BJ (cell line): ENCODE results near the gene ARHGAP26. TPM values are rescaled to one million over a fixed set of nuclear protein-coding genes. Genes with fewer than 3 reads are reported as not detected.

Experiments
- CTCF ChIA-PET: fragments of 350-600 bp; formaldehyde crosslinking; extraction: SDS; loops from one replicate; lab custom pipeline; 2021; ENCODE audit warnings: antibody characterized with exemption, inconsistent platforms; lab: Yijun Ruan, JAX
- POLR2A ChIA-PET: fragments of 300-600 bp; sonication (Branson Sonifier 250); formaldehyde crosslinking; extraction: SDS; loops from one replicate; lab custom pipeline; 2021; ENCODE audit warnings: antibody characterized with exemption; lab: Charles Lee
- DNase-seq: peaks from one replicate; pipeline ENCODE4 v3.0.0-alpha.2; 2011; ENCODE audit warnings: low read depth
- H3K27me3 ChIP-seq: 2 replicates; pipeline ENCODE4 v1.6.0; 2011; ENCODE audit warnings: low read length; ENCODE audit not compliant: control insufficient read depth, insufficient read depth
- H3K36me3 ChIP-seq: 2 replicates; pipeline ENCODE4 v1.5.1; 2011; ENCODE audit warnings: low read length; ENCODE audit not compliant: control insufficient read depth, insufficient read depth
- H3K4me3 ChIP-seq: 2 replicates; pipeline ENCODE4 v1.5.1; 2011; ENCODE audit warnings: low read depth, mild to moderate bottlenecking, control low read depth, low read length
- polyA plus RNA-seq: library from polyadenylated mRNA; depleted of rRNA; stranded (reverse); fragments of >200 nt; gene quantifications from 2 replicates; pipeline ENCODE4 v1.2.3, GENCODE V29; 2011
- TF ChIP-seq, protein P1 (sequence below): IDR thresholded peaks from 2 replicates; pipeline ENCODE4 v1.5.1; 2011; ENCODE audit warnings: low read depth, mild to moderate bottlenecking, control low read depth, inconsistent platforms, low read length, moderate library complexity; ENCODE audit not compliant: insufficient read depth

Gene ARHGAP26
- polyA plus RNA-seq, 1 experiment = 4.8 TPM

DNA sequence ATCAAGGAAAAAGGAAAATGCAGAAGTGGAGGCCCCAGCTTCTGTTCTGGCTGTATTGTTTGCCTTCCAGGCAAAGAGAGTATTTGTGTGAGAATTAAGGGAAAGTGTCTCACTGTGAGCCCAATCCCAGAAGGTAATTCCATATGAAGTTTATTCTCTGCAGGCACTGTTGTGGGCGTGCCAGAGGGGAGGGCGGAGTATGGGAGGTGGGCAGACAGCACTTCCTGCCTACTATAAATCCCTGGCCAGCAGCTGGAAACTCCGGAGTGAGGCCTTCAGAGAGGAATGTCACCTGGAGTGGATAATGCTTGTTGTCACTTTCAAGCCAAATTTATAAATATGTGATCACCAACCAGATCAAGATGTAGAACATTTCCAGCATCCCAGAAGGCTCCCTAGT lies 209.5 kb downstream of the ARHGAP26 start:
- CTCF ChIA-PET = interaction anchor here (1.0 to 1.8 kb wide), 2 partner anchors 18 to 24 kb away, joined by 3 to 7 read pairs; no protein-coding TSS in a partner anchor
- H3K27me3 ChIP-seq = no peaks in the 10 kb centered on the region
- POLR2A ChIA-PET = no interaction called here
- TF ChIP-seq, protein P1, sequence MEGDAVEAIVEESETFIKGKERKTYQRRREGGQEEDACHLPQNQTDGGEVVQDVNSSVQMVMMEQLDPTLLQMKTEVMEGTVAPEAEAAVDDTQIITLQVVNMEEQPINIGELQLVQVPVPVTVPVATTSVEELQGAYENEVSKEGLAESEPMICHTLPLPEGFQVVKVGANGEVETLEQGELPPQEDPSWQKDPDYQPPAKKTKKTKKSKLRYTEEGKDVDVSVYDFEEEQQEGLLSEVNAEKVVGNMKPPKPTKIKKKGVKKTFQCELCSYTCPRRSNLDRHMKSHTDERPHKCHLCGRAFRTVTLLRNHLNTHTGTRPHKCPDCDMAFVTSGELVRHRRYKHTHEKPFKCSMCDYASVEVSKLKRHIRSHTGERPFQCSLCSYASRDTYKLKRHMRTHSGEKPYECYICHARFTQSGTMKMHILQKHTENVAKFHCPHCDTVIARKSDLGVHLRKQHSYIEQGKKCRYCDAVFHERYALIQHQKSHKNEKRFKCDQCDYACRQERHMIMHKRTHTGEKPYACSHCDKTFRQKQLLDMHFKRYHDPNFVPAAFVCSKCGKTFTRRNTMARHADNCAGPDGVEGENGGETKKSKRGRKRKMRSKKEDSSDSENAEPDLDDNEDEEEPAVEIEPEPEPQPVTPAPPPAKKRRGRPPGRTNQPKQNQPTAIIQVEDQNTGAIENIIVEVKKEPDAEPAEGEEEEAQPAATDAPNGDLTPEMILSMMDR = no peak
- no peak overlapping the region for H3K4me3 ChIP-seq
- no peak for DNase-seq
- no peaks in the 10 kb centered on the region for H3K36me3 ChIP-seq

DNA sequence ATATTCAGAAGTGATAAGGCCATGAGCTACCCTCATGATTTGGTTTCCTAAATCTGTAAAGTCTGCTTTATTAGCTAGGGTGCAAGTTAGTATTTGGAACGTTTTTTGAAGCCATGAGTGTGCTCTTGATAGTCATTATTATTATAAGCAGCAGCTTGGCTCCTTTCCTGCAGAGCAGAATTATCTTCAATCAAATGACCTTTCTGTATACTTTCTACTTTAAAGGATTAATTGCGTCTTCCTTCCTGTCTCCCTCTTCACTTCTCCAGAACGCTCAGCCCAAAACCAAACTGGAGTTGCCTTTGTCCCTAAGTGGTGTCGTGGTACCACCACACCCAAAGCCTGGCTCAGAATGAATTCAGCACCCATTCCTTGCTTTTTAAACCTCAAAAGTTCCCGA lies 211.3 kb downstream of the ARHGAP26 start:
- CTCF ChIA-PET = interaction anchor here (0.6 to 1.8 kb wide), 3 partner anchors 15 to 60 kb away, joined by 3 to 7 read pairs (median 3); no protein-coding TSS in a partner anchor
- no peaks in the 10 kb centered on the region for H3K27me3 ChIP-seq
- no peak for DNase-seq
- TF ChIP-seq, protein P1 = no peak
- H3K4me3 ChIP-seq = no peak overlapping the region
- H3K36me3 ChIP-seq = no peaks in the 10 kb centered on the region
- POLR2A ChIA-PET = no interaction called here

DNA sequence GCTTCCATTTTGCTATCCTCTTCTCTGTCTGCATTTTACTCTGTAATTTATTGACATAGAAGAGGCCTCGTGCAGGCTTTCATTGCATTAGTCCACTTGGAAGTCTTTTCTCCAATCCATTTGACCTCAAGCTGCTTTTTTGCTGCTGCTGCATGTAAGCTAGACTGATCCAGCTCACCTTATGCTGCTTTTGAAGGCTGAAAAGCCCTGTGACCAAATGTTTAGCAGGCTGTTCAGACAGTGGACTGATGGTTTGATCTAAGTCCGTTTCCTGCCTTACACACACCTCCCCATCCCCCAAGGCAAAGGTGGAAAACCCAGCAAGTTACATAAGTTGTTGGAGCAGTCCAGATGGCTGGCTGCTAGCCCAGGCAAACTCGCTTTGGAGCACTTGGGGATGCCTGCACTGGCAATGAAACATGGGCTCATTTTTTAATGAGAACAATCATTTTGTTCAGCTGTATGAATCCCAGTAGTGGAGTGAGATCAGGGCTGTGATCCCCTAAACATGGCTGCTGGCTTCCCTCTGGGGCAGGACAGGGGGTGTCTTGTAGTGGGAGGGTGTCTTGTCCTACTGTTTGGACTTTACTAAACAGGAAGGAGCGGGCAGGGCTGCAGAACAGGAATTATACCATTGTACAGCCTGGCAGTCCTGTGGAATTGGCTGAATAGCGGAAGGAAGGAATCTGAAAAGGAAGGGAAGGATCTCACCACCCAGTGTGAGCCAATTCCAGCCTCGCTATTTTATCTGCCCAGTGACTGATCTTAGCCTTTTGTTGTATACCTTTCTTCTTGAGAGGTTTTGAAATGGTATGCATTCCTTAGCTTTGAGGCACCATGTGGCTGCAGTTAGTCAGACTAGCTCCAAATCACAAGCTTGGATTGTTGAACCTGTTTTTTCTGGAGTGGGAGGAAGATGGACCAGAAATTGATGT lies 212.0 kb downstream of the ARHGAP26 start:
- no peaks in the 10 kb centered on the region for H3K36me3 ChIP-seq
- no peak for DNase-seq
- H3K27me3 ChIP-seq = no peaks in the 10 kb centered on the region
- no peak overlapping the region for H3K4me3 ChIP-seq
- ChIA-PET CTCF (interaction anchor here (0.6 to 1.0 kb wide), 2 partner anchors 15 to 60 kb away, joined by 3 read pairs; no protein-coding TSS in a partner anchor), POLR2A (no interaction called here)
- TF ChIP-seq, protein P1 = no peak

DNA sequence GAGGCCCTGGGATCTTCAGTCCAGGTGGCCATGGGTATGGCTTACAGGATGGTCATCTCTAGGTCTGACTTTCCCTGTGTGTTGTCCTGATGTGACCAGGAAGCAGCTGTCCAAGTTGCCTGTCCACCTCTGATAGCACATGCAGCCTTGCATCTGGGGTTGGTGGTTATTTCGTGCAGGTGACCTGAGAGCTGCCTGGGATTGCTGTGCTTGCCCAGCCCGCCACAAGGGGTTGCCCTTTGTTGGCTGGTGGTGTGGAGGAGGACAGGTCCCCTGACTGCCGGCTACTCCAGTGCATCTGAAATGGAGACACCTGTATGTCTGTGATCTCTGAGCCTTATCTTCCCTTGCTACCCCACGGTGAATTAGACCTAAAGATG lies 212.6 kb downstream of the ARHGAP26 start:
- Histone ChIP-seq H3K36me3 (no peaks in the 10 kb centered on the region), H3K27me3 (no peaks in the 10 kb centered on the region), H3K4me3 (no peak overlapping the region)
- no peak for DNase-seq
- CTCF ChIA-PET = interaction anchor here (0.6 to 1.0 kb wide), 2 partner anchors 14 to 88 kb away, joined by 3 read pairs; no protein-coding TSS in a partner anchor
- TF ChIP-seq, protein P1 = no peak
- POLR2A ChIA-PET = no interaction called here

DNA sequence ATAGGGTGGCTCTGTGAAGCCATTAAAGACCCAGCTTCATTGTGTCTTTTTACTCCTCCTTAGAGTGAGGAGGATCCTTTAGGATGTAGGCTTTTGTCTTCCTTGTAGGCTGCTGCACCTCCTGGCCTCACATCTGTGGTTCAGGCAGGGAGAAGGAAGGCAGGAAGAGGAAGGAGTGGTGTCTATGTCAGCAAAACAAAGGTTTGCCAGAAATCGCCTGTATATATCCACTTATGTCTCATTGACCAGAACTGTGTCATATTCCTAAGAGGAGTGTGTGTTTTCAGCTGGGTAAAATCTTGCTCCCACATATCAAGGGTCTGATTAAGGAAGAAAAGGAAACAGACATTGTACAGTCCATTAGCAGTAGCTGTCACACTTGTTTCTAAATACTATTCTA lies 213.8 kb downstream of the ARHGAP26 start:
- no peaks in the 10 kb centered on the region for H3K36me3 ChIP-seq
- TF ChIP-seq, protein P1 = no peak
- ChIA-PET POLR2A (no interaction called here), CTCF (interaction anchor here (1.2 kb wide), 1 partner anchor 270 kb away, joined by 3 read pairs; no protein-coding TSS in a partner anchor)
- no peak overlapping the region for H3K4me3 ChIP-seq
- no peak for DNase-seq
- no peaks in the 10 kb centered on the region for H3K27me3 ChIP-seq
